GM19372 (cell line): Measurements from ENCODE around the gene TULP4.
"Not testable (repeated sequence)": the region's sequence is repeated elsewhere in the genome, so short reads cannot be mapped to it uniquely, and the experiment has no call there.

Experiments
- ATAC-seq: cut with Tn5 transposase; IDR thresholded peaks from one replicate; pipeline ENCODE4 v1.9.1; 2021; ENCODE audit warnings: mild to moderate bottlenecking, low read depth, moderate library complexity; ENCODE audit not compliant: unreplicated experiment

Gene TULP4

GRCh38 chr6:158324136-158324535 is 11.9 kb downstream of the TULP4 start:
- ATAC-seq = no peak

GRCh38 chr6:158327211-158327610 is 14.9 kb downstream of the TULP4 start:
- ATAC-seq = no peak

GRCh38 chr6:158328952-158329351 is 16.7 kb downstream of the TULP4 start:
- ATAC-seq = no peak

- ATAC-seq = no peak
Measured at GRCh38 chr6:158329531-158329930, 17.3 kb downstream of the TULP4 start.

GRCh38 chr6:158330016-158330415 is 17.8 kb downstream of the TULP4 start:
- no peak for ATAC-seq

GRCh38 chr6:158332237-158332636 is 20.0 kb downstream of the TULP4 start:
- ATAC-seq = no peak

- ATAC-seq = no peak
Measured at GRCh38 chr6:158333094-158333493, 20.8 kb downstream of the TULP4 start.

- no peak for ATAC-seq
Measured at GRCh38 chr6:158334534-158334933, 22.3 kb downstream of the TULP4 start.

- ATAC-seq = no peak
Measured at GRCh38 chr6:158337332-158337731, 25.1 kb downstream of the TULP4 start.

- ATAC-seq = no peak
Measured at GRCh38 chr6:158338311-158339112, 26.2 kb downstream of the TULP4 start.

GRCh38 chr6:158339197-158339596 is 26.9 kb downstream of the TULP4 start:
- not testable (repeated sequence) for ATAC-seq

- no peak for ATAC-seq
Measured at GRCh38 chr6:158340252-158340651, 28.0 kb downstream of the TULP4 start.

GRCh38 chr6:158344534-158344933 is 32.3 kb downstream of the TULP4 start:
- ATAC-seq = no peak

- not testable (repeated sequence) for ATAC-seq
Measured at GRCh38 chr6:158345444-158345843, 33.2 kb downstream of the TULP4 start.

GRCh38 chr6:158347335-158347734 is 35.1 kb downstream of the TULP4 start:
- no peak for ATAC-seq

GRCh38 chr6:158348737-158349504 is 36.7 kb downstream of the TULP4 start:
- not testable (repeated sequence) for ATAC-seq

GRCh38 chr6:158349505-158350275 is 37.4 kb downstream of the TULP4 start:
- not testable (repeated sequence) for ATAC-seq

GRCh38 chr6:158350731-158351130 is 38.5 kb downstream of the TULP4 start:
- not testable (repeated sequence) for ATAC-seq

- ATAC-seq = no peak
Measured at GRCh38 chr6:158353883-158354877, 41.9 kb downstream of the TULP4 start.
